Raji (cell line): Measurements from ENCODE around the gene OXA1L.

Experiments
- POLR2A ChIP-seq: IDR thresholded peaks from 2 replicates; pipeline ENCODE4 v1.6.1; 2011; ENCODE audit warnings: low read depth, low read length, control low read depth; ENCODE audit not compliant: insufficient read depth

OXA1L gene

DNA sequence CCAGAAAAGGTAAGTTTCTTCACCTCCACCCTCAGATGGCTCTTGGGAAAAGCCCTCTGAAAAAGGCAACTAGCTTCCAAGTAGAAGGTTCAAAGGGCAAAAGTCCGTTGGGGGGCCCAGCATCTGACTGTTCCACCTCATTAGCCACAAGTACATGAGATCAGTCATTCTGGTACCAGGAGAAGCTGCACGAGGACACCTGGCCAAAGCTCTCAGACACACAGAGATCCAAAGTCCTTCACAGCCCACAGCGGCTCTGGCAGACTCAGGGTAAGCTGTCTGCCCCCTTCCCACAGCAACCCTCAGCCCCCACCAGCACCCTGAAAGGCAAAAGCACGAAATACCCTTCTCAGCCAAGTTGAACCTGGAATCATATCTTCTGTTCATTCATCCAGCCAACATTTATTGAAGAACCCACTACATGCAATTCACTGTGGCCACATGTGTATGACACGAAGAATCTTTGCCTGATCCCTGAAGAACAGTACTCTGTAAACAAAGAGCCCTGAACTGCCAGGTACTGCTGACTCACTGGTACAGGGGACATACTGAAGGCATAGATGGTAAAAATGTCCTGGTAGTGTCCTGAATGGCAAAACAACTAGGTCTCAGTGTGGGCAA lies 29.7 kb downstream of the OXA1L start:
- TF ChIP-seq POLR2A: no peak

DNA sequence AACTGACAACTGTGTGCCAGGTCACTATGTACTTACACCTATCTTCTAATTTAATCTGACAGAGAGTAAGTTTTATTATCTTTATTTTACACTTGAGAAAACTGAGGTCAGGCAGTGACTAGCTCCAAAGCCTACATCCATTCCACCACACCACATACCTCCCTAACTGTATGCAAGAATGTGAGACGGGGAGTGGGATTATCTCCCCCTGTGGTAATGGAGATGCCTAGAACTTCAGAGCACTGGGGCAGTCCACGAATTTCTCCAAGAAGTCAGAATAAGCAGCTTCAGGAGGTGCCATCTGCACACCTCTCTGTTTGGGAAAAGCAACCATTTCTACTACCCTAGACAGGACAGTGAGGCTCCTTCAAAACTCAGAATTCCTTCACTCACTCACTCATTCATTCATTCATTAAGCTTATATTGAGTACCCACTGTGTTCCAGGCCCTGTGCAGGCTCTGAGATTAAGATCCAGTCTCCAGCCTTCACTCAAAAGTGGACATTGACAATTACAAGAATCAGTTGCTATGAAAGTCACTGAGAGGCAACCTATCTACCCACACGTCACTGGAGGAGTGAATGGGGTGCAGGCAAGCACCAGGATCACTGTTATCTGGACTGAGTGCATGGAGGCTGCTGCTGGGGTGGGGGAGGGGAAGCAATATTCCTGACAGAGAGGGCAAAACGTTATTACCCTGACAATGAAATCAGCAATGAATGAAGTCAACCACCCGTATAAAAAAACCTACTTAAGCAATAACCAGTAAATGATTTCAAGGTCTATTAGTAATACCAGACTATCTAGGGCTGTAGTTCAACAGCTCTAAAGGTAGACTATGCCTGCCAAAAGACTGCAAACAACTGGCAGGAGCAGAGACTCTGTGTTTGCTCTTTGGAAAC lies 30.8 kb downstream of the OXA1L start:
- no peak for TF ChIP-seq POLR2A

DNA sequence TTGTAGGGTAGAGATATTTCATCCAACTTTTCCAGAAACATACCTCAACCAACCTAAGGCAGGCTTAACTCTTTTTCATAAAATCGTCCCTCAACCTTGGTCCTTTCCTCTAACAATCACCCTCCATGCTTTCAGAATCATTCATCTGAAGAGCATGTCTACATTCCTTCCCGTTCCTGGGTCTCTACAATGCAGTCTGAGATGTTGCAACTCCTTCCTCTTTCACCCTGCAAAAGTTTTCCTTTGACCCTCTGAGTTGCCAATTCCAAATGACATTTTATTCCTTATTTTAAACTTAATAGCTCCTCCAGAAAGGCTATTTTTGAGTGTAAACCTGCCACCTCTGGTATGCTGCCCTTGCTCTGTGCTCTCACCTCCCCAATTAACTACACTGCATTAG lies 32.0 kb downstream of the OXA1L start:
- no peak for TF ChIP-seq POLR2A

DNA sequence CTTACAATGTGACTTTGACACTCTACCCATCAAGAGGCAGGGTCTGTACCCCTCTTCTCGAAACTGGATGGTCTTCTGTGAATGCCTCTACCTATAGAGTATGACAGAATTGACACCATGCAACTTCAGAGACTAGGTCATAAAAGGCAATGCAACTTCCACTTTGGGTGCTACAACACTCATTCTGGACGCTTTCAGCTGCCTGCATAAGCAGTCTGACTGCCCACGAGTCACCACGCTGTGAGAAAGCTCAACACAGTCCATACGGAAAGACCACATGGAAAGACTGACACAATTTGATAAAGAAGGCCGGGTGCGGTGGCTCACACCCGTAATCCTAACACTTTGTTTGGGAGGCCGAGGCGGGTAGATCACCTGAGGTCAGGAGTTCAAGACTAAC lies 33.9 kb downstream of the OXA1L start:
- TF ChIP-seq POLR2A: no peak

DNA sequence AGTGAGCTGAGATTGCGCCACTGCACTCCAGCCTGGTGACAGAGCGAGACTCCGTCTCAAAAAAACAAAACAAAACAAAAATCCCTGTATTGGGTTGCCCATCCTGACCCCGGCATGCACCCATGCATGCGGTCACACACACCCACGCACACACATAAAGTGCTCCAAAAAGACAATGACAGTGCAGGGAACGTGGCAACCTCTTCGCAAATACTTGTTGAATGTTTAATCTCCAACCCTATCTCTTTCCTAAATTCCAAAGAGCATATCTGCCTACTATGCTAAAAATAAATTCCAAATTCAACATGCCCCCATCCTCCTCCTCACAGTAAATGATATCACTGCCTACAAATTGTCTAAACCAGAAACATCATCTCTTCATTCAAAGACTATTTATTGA lies 35.2 kb downstream of the OXA1L start:
- TF ChIP-seq POLR2A: no peak

DNA sequence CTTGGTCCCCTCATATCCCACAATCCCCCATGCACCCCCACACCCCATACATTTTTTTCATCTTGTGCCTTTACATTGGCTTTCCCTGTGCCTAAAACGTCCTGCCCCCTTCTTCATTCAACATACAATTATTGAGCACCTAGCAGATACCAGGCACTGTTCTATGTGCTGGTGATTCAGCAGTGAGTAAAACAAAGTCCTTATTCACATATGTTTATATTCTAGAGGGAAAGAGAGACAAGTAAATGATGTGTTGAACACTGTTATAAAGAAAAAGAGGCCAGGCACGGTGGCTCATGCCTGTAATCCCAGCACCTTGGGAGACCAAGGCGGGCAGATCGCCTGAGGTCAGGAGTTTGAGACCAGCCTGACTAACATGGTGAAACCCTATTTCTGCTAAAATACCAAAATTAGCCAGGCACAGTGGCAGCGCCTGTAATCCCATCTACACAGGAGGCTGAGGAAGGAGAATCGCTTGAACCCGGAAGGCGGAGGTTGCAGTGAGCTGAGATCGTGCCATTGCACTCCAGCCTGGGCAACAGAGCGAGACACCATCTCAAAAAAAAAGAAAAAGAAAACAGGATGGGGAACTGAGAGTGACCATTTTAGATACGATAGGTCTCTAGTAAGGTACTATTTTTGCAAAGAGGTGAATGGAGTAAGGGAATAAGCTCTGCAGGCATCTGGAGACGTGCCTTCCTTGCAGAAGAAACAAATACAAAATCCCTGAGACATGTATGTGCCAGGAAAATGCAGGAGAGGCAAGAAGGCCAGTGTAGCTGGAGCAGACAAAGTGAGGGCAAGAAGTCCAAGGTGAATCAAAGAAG lies 36.6 kb downstream of the OXA1L start:
- no peak for TF ChIP-seq POLR2A

DNA sequence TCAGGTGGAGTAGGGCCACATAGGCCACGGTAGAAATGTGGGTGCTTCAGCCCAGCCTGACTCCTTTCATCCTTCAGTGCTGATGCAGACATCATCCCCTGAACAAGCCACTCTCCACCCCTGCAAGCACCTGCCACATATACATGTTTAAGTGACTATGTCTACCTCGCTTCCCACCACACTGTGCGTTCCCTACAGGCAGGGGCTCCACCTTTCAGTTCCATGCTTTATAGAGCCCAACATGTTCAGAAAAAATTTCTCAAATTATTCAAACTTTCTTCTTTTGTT lies 37.1 kb downstream of the OXA1L start:
- TF ChIP-seq POLR2A: no peak

DNA sequence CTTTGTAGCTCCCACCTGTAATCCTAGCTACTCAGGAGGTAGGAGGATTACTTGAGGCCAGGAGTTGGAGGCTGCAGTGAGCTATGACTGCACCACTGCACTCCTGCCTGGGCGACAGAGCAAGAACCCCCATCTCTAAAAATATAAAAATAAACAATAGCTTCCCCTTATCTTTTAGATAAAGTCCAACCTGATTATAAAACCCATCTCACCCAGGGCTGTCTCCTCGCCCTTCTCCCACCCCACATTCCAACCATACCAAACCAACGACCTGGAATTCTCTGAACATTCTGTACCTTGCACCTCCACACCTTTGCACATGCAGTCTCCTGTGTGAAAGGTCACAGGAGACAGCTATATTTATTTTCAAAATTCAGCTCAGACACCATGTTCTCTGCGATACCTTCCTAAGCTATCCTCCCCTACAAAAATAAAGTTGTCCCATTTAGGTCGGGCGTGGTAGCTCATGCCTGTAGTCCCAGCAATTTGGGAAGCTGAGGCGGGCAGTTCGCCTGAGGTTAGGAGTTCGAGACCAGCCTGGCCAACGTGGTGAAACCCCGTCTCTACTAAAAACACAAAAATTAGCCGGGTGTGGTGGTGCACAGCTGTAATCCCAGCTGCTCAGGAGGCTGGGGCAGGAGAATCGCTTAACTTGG lies 41.1 kb downstream of the OXA1L start:
- no peak for TF ChIP-seq POLR2A

DNA sequence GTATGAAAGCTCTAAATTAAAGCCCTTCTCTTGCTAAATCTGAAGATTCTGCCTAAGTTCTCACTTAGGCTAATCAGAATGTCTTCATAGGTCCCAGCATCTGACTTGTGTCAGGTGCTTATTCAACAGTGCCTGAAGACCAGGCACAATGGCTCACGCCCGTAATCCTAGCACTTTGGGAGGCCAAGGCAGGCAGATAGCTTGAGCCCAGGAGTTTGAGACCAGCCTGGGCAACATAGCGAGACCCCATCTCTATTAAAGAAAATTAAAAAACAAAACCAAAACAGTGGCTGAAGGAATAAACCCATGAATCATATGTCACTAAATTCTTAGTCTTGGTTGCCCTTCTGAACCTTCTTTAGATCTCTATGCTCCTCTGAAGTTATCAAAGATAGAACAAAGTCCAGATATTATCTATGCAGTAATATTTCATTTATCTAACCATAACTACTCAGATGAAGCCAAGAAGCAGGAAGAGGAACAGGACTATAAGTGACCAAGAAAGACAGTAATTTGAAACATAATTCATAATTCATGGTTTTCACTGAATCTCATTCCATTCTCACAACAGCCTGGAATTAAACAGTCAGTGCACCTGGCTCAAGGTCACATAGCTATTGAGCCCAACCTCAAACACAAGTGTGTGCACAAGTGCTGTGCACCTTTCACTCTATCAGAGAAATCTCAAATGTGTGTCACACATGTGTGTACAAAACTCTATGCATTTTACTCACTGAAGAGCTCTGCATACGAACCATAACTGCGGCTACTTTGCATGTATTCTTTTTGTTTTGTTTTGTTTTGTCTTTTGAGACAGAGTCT lies 42.1 kb downstream of the OXA1L start:
- no peak for TF ChIP-seq POLR2A

DNA sequence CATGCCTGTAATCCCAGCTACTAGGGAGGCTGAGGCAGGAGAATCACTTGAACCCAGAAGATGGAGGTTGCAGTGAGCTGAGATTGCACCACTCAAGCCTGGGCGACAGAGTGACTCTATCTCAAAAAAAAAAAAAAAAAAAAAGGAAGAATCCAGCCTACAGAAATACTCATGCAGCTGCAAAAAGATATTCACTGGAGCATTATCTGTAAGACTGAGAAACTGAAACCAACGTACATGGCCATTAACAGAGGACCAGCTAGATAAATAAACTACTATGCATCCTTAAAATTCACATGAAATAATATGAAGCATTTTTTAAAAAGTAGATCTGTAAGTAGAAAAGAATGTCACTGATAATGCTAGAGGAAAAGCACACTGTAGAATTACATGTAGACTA lies 45.2 kb downstream of the OXA1L start:
- TF ChIP-seq POLR2A: no peak

DNA sequence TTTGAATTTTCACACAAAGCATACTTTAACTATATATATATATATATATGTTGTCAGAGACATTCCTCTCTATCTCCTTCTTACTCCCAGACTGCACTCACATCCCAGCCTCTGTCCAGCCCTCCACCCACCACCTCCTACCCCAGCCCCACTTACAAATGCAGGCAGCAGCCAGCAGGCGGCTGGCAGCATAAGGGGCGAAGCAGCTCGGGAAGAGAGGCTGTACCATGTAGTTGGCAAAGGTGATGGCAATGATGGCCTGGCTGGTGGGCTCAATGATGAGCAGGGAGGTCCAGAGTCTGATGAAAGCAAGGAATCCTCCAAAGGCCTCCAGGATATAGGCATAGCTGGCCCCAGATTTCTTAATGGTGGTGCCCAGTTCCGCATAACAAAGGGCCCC lies 46.3 kb downstream of the OXA1L start:
- no peak for TF ChIP-seq POLR2A

DNA sequence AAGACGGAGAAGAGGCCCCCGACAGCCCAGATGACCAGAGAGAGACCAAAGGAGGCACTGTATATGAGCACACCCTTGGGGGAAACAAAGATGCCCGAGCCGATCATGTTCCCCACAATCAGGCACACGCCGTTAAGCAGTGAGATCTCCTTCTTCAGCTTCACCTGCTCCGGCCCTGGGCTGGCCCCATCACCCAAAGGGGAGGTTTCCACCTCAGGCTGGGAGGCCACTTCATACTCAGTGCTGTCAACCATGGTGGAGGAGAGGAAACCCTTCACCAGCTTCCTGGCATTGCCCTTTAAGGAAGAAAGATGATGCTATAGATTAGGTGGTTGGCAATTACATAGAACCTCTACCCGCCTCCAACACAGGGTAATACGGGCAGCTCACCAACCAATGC lies 46.7 kb downstream of the OXA1L start:
- no peak for TF ChIP-seq POLR2A

DNA sequence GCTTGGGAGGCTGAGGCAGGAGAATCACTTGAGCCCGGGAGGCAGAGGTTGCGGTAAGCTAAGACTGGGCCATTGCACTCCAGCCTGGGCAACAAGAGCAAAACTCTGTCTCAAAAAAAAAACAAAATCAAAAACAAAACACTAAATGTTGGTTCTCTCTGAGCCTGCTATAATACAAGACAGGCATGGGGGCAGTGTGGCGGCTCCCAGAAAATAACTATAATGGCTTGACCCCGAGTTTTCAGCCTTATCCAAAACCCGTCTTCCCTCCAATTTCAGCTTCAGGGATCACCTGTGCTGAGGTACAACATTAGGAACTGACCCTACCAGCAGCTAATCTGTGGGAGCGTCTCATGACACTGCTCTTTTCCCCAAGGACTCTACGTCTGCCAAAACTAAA lies 47.9 kb downstream of the OXA1L start:
- TF ChIP-seq POLR2A: no peak

DNA sequence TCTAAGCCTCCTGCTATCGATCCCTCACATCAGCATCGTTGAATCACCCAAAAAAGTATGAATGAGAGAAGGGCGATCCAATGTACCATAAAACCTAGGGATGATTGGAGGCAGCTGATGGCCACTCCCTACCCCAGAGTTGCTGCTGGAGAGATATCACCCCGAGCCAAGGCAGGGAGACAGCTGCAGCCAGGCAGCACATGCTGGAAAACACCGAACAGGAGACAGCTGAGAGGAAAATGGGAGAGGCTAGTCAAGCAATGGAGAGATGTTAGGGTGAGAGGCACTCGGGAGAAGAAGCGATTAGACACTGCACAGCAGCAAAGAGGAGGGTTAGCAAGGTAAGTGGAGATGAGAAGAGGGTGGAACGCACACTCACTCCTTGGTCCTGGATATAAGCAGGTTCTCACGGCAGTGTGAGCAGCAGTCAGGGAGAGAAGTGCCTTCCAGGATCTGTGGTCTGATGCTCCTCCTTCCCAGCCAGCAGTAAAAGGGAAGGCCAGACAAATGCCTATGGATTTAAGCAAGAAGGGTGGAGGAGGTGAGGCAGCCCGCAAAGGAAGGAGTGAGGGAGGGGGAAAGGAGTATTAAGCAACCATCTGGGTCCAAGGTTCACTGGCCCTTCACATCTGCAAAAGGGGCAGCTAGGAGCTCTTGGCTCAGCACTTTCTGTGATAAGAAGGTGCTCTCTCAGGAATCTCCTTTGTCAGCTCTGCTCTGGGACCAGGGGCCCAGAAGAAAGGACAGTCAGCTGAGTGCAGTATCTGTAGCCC lies 48.6 kb downstream of the OXA1L start, which contains the start of gene SLC7A7:
Gene SLC7A7, minus strand, starts transcription at position 495 of the 773 bp plus-strand sequence. CDS start 2,037 bp downstream, outside the sequence.
- TF ChIP-seq POLR2A: no peak
